GM12874 (cell line): ENCODE data around the gene C12orf57.

ENCODE experiments used
- CTCF ChIP-seq: IDR thresholded peaks from 2 replicates; pipeline ENCODE4 v1.5.1; 2011; ENCODE audit warnings: low read depth, mild to moderate bottlenecking, control low read depth, low read length, moderate library complexity; ENCODE audit not compliant: insufficient read depth

Gene C12orf57

GRCh38 chr12:6923003-6923732, 20.7 kb upstream of the C12orf57 start:
- no peak for TF ChIP-seq CTCF

- TF ChIP-seq CTCF, result no peak
Measured at GRCh38 chr12:6923851-6924250, 20.0 kb upstream of the C12orf57 start.

GRCh38 chr12:6925239-6925539, 18.6 kb upstream of the C12orf57 start:
- no peak for TF ChIP-seq CTCF

GRCh38 chr12:6925540-6926279, 18.1 kb upstream of the C12orf57 start:
- no peak for TF ChIP-seq CTCF

GRCh38 chr12:6927379-6928021, 16.3 kb upstream of the C12orf57 start, which contains the start of gene ATN1:
ATN1 (plus strand) TSS chr12:6927959; CDS start chr12:6934002, 6,043 bp downstream.
- TF ChIP-seq CTCF, result no peak

- TF ChIP-seq CTCF, result no peak
Measured at GRCh38 chr12:6928022-6928702, 15.7 kb upstream of the C12orf57 start.
